ENCODE measurements around the gene SCNN1A. TPM values are rescaled to one million over a fixed set of nuclear protein-coding genes. Genes with fewer than 3 reads are reported as not detected.

Gene SCNN1A
- total RNA-seq, 1 experiment from 2014 or later: 17.1 TPM

DNA sequence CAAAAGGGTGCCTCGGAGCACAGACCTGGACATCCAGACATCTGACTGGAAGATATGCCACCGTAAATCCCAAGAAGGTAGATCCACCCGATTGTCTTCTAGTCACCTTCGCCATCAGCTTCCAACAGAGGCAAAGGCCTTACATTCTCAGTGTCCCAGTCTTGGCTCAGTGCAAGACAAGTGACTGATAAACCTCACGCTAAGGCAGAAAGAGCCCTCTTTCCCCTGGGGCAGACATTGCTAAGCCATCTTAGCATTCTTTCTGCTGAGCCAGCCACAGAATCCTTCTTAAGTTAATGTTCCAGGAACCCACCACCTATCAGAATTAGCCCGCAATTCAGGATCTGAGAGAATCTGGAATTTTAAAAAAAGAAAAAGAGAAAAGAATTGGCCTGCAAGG lies 69.2 kb downstream of the SCNN1A start:
- Histone ChIP-seq H3K4me3 (ENCODE audit: low read depth in 2 of 2, low read length in 2 of 2) (no peak overlapping the region), H3K27ac (ENCODE audit: low read length) (no peak overlapping the region), H3K4me1 (ENCODE audit: control insufficient read depth, insufficient read depth, low read length) (no peaks in the 10 kb centered on the region), H3K27me3 (ENCODE audit: control insufficient read depth, insufficient read depth, low read length) (no peaks in the 10 kb centered on the region), H3K36me3 (ENCODE audit: control insufficient read depth, insufficient read depth, low read length) (no peaks in the 10 kb centered on the region), H3K9me3 (ENCODE audit: control insufficient read depth, insufficient read depth, low read depth, low read length) (no peaks in the 10 kb centered on the region)
- POLR2A ChIA-PET: no interaction called here
- no peak for DNase-seq (ENCODE audit: low read depth, low spot score)
- CTCF ChIA-PET: no interaction called here
- ATAC-seq: no peak
- intact Hi-C loops (cut with micrococcal nuclease; ENCODE audit: unreplicated experiment): no loop called here
- TF ChIP-seq TCF7L2 (IDR thresholded peaks at IDR 0.05; ENCODE audit: low read depth, low read length): no peak
- no peak for TF ChIP-seq POLR2AphosphoS5 (IDR thresholded peaks at IDR 0.05; ENCODE audit: low read depth, low read length)
- TF ChIP-seq, protein P1, sequence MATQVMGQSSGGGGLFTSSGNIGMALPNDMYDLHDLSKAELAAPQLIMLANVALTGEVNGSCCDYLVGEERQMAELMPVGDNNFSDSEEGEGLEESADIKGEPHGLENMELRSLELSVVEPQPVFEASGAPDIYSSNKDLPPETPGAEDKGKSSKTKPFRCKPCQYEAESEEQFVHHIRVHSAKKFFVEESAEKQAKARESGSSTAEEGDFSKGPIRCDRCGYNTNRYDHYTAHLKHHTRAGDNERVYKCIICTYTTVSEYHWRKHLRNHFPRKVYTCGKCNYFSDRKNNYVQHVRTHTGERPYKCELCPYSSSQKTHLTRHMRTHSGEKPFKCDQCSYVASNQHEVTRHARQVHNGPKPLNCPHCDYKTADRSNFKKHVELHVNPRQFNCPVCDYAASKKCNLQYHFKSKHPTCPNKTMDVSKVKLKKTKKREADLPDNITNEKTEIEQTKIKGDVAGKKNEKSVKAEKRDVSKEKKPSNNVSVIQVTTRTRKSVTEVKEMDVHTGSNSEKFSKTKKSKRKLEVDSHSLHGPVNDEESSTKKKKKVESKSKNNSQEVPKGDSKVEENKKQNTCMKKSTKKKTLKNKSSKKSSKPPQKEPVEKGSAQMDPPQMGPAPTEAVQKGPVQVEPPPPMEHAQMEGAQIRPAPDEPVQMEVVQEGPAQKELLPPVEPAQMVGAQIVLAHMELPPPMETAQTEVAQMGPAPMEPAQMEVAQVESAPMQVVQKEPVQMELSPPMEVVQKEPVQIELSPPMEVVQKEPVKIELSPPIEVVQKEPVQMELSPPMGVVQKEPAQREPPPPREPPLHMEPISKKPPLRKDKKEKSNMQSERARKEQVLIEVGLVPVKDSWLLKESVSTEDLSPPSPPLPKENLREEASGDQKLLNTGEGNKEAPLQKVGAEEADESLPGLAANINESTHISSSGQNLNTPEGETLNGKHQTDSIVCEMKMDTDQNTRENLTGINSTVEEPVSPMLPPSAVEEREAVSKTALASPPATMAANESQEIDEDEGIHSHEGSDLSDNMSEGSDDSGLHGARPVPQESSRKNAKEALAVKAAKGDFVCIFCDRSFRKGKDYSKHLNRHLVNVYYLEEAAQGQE (IDR thresholded peaks at IDR 0.05; ENCODE audit: insufficient read depth in 1 of 2, low read depth in 2 of 2, low read length in 1 of 2): no peak
- no peak for TF ChIP-seq SIN3A (IDR thresholded peaks at IDR 0.05; ENCODE audit: borderline replicate concordance, insufficient read depth, low read depth, low read length)
- TF ChIP-seq, protein P2, sequence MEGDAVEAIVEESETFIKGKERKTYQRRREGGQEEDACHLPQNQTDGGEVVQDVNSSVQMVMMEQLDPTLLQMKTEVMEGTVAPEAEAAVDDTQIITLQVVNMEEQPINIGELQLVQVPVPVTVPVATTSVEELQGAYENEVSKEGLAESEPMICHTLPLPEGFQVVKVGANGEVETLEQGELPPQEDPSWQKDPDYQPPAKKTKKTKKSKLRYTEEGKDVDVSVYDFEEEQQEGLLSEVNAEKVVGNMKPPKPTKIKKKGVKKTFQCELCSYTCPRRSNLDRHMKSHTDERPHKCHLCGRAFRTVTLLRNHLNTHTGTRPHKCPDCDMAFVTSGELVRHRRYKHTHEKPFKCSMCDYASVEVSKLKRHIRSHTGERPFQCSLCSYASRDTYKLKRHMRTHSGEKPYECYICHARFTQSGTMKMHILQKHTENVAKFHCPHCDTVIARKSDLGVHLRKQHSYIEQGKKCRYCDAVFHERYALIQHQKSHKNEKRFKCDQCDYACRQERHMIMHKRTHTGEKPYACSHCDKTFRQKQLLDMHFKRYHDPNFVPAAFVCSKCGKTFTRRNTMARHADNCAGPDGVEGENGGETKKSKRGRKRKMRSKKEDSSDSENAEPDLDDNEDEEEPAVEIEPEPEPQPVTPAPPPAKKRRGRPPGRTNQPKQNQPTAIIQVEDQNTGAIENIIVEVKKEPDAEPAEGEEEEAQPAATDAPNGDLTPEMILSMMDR (IDR thresholded peaks at IDR 0.05): no peak
- in situ Hi-C loops (cut with HindIII; ENCODE audit: low pct_unique_long_range_greater_than_20kb, low sequenced_read_pairs): no loop called here
- BruUV-seq (replicated peaks): no TSS peak

DNA sequence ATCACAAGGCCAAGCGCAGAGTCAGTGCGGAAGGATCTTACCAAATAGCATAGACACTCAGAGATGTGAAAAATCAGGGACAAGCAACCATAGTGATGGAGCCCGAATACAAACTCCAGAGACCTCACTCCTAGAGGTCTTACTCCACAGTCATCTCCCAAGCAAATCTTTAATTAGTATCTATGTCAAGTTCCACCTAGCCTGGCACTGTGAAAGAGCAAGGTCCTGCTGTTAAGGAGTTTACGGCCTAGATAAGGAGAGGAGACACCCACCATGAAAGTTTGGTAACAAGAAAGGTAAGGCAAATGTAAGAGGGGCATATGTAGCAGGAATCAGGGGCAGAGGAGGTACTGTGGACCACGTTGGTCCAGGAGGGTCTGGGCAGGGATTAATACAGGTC lies 72.3 kb downstream of the SCNN1A start:
- DNase-seq (ENCODE audit: low read depth, low spot score) (no peak), ATAC-seq (no peak)
- in situ Hi-C loops (cut with HindIII; ENCODE audit: low pct_unique_long_range_greater_than_20kb, low sequenced_read_pairs): no loop called here
- Histone ChIP-seq H3K4me1 (ENCODE audit: control insufficient read depth, insufficient read depth, low read length) (no peaks in the 10 kb centered on the region), H3K36me3 (ENCODE audit: control insufficient read depth, insufficient read depth, low read length) (no peaks in the 10 kb centered on the region), H3K27ac (ENCODE audit: low read length) (no peak overlapping the region), H3K4me3 (ENCODE audit: low read depth in 2 of 2, low read length in 2 of 2) (no peak overlapping the region), H3K9me3 (ENCODE audit: control insufficient read depth, insufficient read depth, low read depth, low read length) (no peaks in the 10 kb centered on the region), H3K27me3 (ENCODE audit: control insufficient read depth, insufficient read depth, low read length) (no peaks in the 10 kb centered on the region)
- TF ChIP-seq TCF7L2 (IDR thresholded peaks at IDR 0.05; ENCODE audit: low read depth, low read length): no peak
- TF ChIP-seq, protein P1 (IDR thresholded peaks at IDR 0.05; ENCODE audit: insufficient read depth in 1 of 2, low read depth in 2 of 2, low read length in 1 of 2): no peak
- POLR2A ChIA-PET: no interaction called here
- CTCF ChIA-PET: interaction anchor here (0.6 kb wide), 1 partner anchor 161 kb away, joined by 6 read pairs; no protein-coding TSS in a partner anchor
- no TSS peak for BruUV-seq (replicated peaks)
- intact Hi-C loops (cut with micrococcal nuclease; ENCODE audit: unreplicated experiment): no loop called here
